Parathyroid adenoma (tissue), 2 donors: ENCODE results near the gene TGFA.

Source experiments
- H2AFZ ChIP-seq: fragments of 300-600 bp; sonication (generic); one replicate; pipeline ENCODE4 v1.7.0; 2017; ENCODE audit warnings: antibody characterized with exemption, mild to moderate bottlenecking
- H3K27ac ChIP-seq: fragments of 300-600 bp; sonication (generic); one replicate; pipeline ENCODE4 v1.7.0; 2017
- H3K27me3 ChIP-seq: fragments of 300-600 bp; sonication (generic); one replicate; pipeline ENCODE4 v1.7.0; 2017; ENCODE audit warnings: low read length; ENCODE audit not compliant: control insufficient read depth, insufficient read depth
- H3K36me3 ChIP-seq: fragments of 300-600 bp; sonication (generic); one replicate; pipeline ENCODE4 v1.7.0; 2017; ENCODE audit warnings: low read length; ENCODE audit not compliant: control insufficient read depth, insufficient read depth
- H3K4me1 ChIP-seq: fragments of 300-600 bp; sonication (generic); one replicate; pipeline ENCODE4 v1.7.0; 2017; ENCODE audit warnings: control low read depth
- H3K4me2 ChIP-seq: fragments of 300-600 bp; sonication (generic); one replicate; pipeline ENCODE4 v1.7.0; 2017; ENCODE audit warnings: low read length
- H3K4me3 ChIP-seq: fragments of 300-600 bp; sonication (generic); one replicate; pipeline ENCODE4 v1.7.0; 2017; ENCODE audit warnings: low read depth, low read length
- H3K79me2 ChIP-seq: fragments of 300-600 bp; sonication (generic); one replicate; pipeline ENCODE4 v1.7.0; 2017; ENCODE audit warnings: control low read depth
- H3K9ac ChIP-seq: fragments of 300-600 bp; sonication (generic); one replicate; pipeline ENCODE4 v1.7.0; 2017; ENCODE audit warnings: mild to moderate bottlenecking
- H3K9me3 ChIP-seq: fragments of 300-600 bp; sonication (generic); one replicate; pipeline ENCODE4 v1.7.0; 2017; ENCODE audit warnings: low read length; ENCODE audit not compliant: control insufficient read depth
- TF ChIP-seq, protein P1 (sequence below): fragments of 300-600 bp; sonication (generic); IDR thresholded peaks from one replicate; pipeline ENCODE4 v1.7.0; 2017; ENCODE audit warnings: antibody characterized with exemption, mild to moderate bottlenecking
- donor health status: primary hyperparathyroidism.

The TGFA gene

GRCh38 chr2:70513738-70514137 lies 39.9 kb downstream of the TGFA start:
- Histone ChIP-seq H3K27me3 (no peaks in the 10 kb centered on the region), H3K27ac (no peak overlapping the region), H3K79me2 (no peaks in the 10 kb centered on the region), H3K4me1 (no peaks in the 10 kb centered on the region), H3K9ac (no peak overlapping the region), H3K4me3 (no peak overlapping the region), H3K4me2 (no peak overlapping the region), H3K9me3 (no peaks in the 10 kb centered on the region), H2AFZ (no peak overlapping the region), H3K36me3 (no peaks in the 10 kb centered on the region)
- TF ChIP-seq, protein P1, sequence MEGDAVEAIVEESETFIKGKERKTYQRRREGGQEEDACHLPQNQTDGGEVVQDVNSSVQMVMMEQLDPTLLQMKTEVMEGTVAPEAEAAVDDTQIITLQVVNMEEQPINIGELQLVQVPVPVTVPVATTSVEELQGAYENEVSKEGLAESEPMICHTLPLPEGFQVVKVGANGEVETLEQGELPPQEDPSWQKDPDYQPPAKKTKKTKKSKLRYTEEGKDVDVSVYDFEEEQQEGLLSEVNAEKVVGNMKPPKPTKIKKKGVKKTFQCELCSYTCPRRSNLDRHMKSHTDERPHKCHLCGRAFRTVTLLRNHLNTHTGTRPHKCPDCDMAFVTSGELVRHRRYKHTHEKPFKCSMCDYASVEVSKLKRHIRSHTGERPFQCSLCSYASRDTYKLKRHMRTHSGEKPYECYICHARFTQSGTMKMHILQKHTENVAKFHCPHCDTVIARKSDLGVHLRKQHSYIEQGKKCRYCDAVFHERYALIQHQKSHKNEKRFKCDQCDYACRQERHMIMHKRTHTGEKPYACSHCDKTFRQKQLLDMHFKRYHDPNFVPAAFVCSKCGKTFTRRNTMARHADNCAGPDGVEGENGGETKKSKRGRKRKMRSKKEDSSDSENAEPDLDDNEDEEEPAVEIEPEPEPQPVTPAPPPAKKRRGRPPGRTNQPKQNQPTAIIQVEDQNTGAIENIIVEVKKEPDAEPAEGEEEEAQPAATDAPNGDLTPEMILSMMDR: no peak

DNA sequence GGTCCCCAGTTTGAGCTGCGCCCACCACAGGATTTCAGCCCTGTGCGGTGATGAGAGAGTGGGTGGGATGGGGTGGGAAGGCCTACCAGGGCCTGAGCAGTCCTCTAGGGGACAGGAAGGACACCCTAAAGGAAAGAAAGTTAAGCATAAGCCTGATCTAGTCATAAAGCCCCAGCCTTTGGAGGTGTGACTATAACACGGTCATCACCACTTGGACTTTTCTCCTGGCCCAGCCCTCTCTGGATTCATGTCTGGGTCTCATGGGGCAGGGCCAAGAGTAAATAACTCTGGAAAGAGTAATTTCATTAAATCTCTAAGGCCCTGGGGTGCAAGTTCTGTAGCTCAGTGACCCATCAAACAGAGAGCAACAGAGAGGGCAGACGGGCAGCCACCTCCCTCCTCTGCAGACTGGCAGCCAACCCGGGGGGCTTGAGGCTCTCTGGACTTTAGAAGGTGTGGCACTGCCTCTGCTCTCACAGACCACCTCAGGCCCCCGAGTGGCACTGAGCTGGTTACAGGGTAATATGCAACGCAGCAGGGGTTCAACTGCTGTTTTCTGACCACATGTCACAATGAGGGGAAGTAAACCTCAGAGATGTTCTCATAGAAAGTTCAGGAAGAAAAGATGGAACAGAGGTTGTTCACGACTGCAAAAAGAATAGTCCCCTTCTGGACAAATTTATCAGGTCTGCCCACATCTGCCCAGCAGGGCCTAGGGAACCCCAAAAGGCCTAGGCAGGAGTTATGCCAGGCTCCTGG lies 41.5 kb downstream of the TGFA start:
- TF ChIP-seq, protein P1: no peak
- no peaks in the 10 kb centered on the region for H3K4me1 ChIP-seq

GRCh38 chr2:70510313-70510712 lies 43.3 kb downstream of the TGFA start:
- H3K79me2 ChIP-seq: no peaks in the 10 kb centered on the region
- H3K27me3 ChIP-seq: no peaks in the 10 kb centered on the region
- H3K4me2 ChIP-seq: no peak overlapping the region
- TF ChIP-seq, protein P1: no peak
- no peak overlapping the region for H3K4me3 ChIP-seq
- H3K36me3 ChIP-seq: no peaks in the 10 kb centered on the region
- H3K4me1 ChIP-seq: no peaks in the 10 kb centered on the region
- no peak overlapping the region for H3K9ac ChIP-seq
- H3K9me3 ChIP-seq: no peaks in the 10 kb centered on the region
- no peak overlapping the region for H3K27ac ChIP-seq
- H2AFZ ChIP-seq: no peak overlapping the region

More for the DNA sequence above, 41.5 kb downstream of the TGFA start:
- Histone ChIP-seq H3K27ac (no peak overlapping the region), H3K9ac (no peak overlapping the region), H2AFZ (no peak overlapping the region), H3K79me2 (no peaks in the 10 kb centered on the region), H3K9me3 (no peaks in the 10 kb centered on the region), H3K4me2 (no peak overlapping the region), H3K36me3 (no peaks in the 10 kb centered on the region), H3K4me3 (no peak overlapping the region), H3K27me3 (no peaks in the 10 kb centered on the region)

- Histone ChIP-seq H3K4me1 (no peaks in the 10 kb centered on the region), H3K4me2 (no peak overlapping the region), H2AFZ (no peak overlapping the region), H3K9me3 (no peaks in the 10 kb centered on the region), H3K9ac (no peak overlapping the region), H3K27ac (no peak overlapping the region), H3K4me3 (no peak overlapping the region), H3K27me3 (no peaks in the 10 kb centered on the region), H3K79me2 (no peaks in the 10 kb centered on the region), H3K36me3 (no peaks in the 10 kb centered on the region)
- TF ChIP-seq, protein P1: no peak
Measured at GRCh38 chr2:70509565-70509964, 44.1 kb downstream of the TGFA start.
